ENCODE results near the gene METTL17. TPM values are rescaled to one million over a fixed set of nuclear protein-coding genes. Genes with fewer than 3 reads are reported as not detected.

METTL17 gene
- total RNA-seq, 1 donor from 2014 or later, result 81.5 TPM

DNA sequence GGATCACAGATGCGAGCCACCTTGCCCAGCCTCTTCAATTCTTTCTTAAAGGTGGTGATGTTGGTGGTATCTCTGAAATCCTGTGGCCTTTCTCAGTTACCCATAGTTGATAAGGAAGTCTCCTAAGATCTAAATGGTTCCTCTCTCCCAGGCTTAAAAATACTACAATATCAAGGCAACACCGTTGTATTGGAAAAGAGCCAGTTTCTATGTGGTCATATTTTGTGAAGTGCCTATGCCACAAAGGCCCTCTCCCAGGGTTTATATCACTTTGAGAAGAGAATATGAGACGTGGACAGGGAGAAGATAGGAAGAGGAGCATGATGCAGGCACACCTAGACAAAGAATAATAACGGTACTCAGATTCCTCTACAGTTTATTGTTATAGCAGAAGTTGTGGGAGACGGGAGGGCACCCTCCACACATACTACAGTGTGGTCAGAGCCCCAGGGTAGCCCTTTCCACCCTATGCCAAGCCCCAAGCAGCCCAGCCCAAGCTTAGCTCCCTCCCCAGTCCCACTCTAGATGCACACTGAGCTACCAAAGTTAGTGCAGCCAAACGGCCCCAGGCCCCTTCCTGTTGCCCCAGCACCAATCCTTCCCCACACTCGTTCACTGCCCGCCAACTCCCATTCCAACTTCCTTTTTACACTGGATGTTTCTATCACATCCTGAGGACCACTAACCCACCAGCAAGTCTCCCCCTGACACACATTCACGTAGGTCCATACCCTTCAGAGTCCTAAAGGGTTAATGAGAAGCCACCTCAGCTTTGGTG is 26.8 kb downstream of the METTL17 start:
- Mint-ChIP-seq H3K36me3 (ENCODE audit: unreplicated experiment) (no peaks in the 10 kb centered on the region), H3K27me3 (ENCODE audit: unreplicated experiment) (no peaks in the 10 kb centered on the region), H3K27ac (ENCODE audit: unreplicated experiment) (no peak overlapping the region)

DNA sequence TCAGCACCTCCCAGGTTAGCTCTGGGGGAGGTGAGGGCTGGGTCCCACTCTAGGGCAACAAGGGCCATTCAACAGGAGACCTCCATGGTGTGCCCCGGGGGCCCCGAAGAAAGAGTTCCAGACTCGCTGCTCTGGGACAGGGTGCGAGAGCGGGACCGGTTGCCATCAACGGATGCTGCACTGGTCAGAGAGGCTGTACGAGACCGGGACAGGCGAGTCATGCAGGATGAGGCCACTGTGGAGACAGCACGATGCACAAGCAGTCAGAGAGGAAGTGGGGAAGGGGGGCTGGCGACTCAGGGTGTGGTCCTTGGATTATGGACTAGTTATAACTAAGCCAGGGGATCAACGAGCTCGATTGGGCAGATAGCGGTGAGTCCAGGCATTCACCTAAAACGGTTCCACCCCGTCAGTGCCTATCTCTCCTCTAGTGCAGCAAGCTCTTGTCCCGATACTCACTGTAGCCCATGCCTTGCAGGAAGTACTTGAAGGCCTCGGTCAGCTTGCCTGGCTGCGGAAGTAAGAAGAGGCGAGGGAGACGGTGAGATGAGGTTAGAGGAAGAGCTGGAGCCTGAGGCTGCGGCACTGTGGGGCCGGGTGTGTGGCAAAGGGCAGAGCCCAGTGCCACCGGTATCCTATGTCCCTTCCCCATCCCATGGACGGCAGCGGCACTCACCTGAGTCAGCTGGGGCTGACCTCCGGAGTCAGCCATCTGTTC is 27.9 kb downstream of the METTL17 start:
- Mint-ChIP-seq H3K9me3 (ENCODE audit: unreplicated experiment) (peaks cover 4% of the 10 kb centered on the region), H3K27ac (ENCODE audit: unreplicated experiment) (no peak overlapping the region)
- TF ChIP-seq, protein P1, sequence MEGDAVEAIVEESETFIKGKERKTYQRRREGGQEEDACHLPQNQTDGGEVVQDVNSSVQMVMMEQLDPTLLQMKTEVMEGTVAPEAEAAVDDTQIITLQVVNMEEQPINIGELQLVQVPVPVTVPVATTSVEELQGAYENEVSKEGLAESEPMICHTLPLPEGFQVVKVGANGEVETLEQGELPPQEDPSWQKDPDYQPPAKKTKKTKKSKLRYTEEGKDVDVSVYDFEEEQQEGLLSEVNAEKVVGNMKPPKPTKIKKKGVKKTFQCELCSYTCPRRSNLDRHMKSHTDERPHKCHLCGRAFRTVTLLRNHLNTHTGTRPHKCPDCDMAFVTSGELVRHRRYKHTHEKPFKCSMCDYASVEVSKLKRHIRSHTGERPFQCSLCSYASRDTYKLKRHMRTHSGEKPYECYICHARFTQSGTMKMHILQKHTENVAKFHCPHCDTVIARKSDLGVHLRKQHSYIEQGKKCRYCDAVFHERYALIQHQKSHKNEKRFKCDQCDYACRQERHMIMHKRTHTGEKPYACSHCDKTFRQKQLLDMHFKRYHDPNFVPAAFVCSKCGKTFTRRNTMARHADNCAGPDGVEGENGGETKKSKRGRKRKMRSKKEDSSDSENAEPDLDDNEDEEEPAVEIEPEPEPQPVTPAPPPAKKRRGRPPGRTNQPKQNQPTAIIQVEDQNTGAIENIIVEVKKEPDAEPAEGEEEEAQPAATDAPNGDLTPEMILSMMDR (IDR thresholded peaks at IDR 0.05; ENCODE audit: partially characterized antibody, unreplicated experiment), result no peak

More for the DNA sequence above, 26.8 kb downstream of the METTL17 start:
- H3K4me1 Mint-ChIP-seq (ENCODE audit: low read depth, unreplicated experiment), result peaks cover 3% of the 10 kb centered on the region
- TF ChIP-seq, protein P1 (IDR thresholded peaks at IDR 0.05; ENCODE audit: partially characterized antibody, unreplicated experiment), result no peak
- H3K9me3 Mint-ChIP-seq (ENCODE audit: unreplicated experiment), result peaks cover 2% of the 10 kb centered on the region
- no peak for DNase-seq
- no peak overlapping the region for H3K4me3 Mint-ChIP-seq (ENCODE audit: unreplicated experiment)

DNA sequence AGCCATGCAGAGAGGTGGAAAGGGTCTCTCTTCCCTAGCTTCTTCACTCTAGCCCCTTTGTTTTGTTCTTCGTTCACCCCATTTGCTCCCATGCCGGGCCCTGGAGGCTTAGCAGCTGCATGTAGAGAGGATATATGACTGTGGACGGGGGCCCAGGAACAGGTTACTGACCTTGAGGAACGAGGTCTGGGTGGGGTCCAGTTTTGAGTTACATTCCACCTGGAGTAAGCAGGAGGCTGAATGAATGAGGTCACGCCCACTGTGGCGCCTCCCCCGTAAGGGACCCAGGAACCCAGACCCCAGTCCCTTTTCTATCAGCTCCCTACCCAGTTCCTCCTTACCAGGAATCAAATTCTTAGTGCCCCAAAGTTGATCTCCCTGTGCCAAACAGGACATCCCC is 28.5 kb downstream of the METTL17 start:
- Mint-ChIP-seq H3K27me3 (ENCODE audit: unreplicated experiment) (peaks cover 2% of the 10 kb centered on the region), H3K9me3 (ENCODE audit: unreplicated experiment) (peaks cover 7% of the 10 kb centered on the region), H3K4me3 (ENCODE audit: unreplicated experiment) (no peak overlapping the region), H3K27ac (ENCODE audit: unreplicated experiment) (no peak overlapping the region), H3K4me1 (ENCODE audit: low read depth, unreplicated experiment) (peaks cover 4% of the 10 kb centered on the region), H3K36me3 (ENCODE audit: unreplicated experiment) (peaks cover 4% of the 10 kb centered on the region)
- TF ChIP-seq, protein P1 (IDR thresholded peaks at IDR 0.05; ENCODE audit: partially characterized antibody, unreplicated experiment), result no peak
- DNase-seq, result no peak

More for the DNA sequence above, 27.9 kb downstream of the METTL17 start:
- Mint-ChIP-seq H3K4me3 (ENCODE audit: unreplicated experiment) (no peak overlapping the region), H3K36me3 (ENCODE audit: unreplicated experiment) (peaks cover under 1% of the 10 kb centered on the region), H3K4me1 (ENCODE audit: low read depth, unreplicated experiment) (peaks cover 3% of the 10 kb centered on the region), H3K27me3 (ENCODE audit: unreplicated experiment) (peaks cover 2% of the 10 kb centered on the region)
- DNase-seq, result no peak

DNA sequence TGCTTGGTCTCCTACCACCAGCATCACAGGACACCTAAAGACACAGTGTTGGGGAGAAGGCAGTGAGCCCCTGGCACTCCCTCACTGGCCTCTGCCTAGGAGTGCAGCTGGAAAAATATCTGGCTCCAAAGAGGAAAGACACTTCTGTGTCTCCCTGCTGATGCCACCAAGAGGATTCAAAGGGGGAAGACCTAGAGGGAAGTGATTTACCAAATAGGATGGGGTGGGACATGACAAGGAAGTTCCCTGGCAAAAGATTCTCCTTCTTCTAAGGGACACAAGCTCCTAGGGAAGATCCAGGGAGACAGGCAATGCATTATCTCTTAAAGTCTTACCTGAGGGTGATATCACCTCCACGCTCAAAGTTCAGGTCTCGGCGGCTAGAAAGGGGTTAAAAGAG is 29.0 kb downstream of the METTL17 start:
- no peak for DNase-seq
- Mint-ChIP-seq H3K4me1 (ENCODE audit: low read depth, unreplicated experiment) (peaks cover 4% of the 10 kb centered on the region), H3K27ac (ENCODE audit: unreplicated experiment) (no peak overlapping the region), H3K27me3 (ENCODE audit: unreplicated experiment) (peaks cover 2% of the 10 kb centered on the region), H3K4me3 (ENCODE audit: unreplicated experiment) (no peak overlapping the region), H3K9me3 (ENCODE audit: unreplicated experiment) (peaks cover 8% of the 10 kb centered on the region), H3K36me3 (ENCODE audit: unreplicated experiment) (peaks cover 4% of the 10 kb centered on the region)
- TF ChIP-seq, protein P1 (IDR thresholded peaks at IDR 0.05; ENCODE audit: partially characterized antibody, unreplicated experiment), result no peak

DNA sequence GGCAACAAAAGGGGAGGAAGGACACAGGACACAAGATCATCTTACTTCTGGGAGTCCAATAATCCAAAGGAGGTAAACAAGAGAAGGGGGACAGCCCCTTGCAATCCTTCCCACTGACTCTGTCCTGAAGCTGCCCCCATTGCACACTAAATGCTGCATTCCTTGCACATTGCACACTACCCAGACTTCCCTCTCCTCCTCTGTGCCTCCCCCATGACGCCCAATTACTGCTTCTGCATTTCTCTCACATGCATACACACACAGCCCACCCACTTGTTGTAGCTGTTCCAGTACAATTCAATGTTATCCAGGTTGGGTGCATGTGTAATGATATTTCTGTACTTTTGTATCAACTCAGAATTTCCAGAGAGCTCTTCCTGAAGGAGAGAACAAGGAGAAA is 29.6 kb downstream of the METTL17 start:
- TF ChIP-seq, protein P1 (IDR thresholded peaks at IDR 0.05; ENCODE audit: partially characterized antibody, unreplicated experiment), result no peak
- H3K27me3 Mint-ChIP-seq (ENCODE audit: unreplicated experiment), result peaks cover 2% of the 10 kb centered on the region

More for the DNA sequence above, 29.6 kb downstream of the METTL17 start:
- Mint-ChIP-seq H3K4me1 (ENCODE audit: low read depth, unreplicated experiment) (peaks cover 4% of the 10 kb centered on the region), H3K4me3 (ENCODE audit: unreplicated experiment) (no peak overlapping the region), H3K27ac (ENCODE audit: unreplicated experiment) (no peak overlapping the region), H3K36me3 (ENCODE audit: unreplicated experiment) (peaks cover 4% of the 10 kb centered on the region), H3K9me3 (ENCODE audit: unreplicated experiment) (peaks cover 8% of the 10 kb centered on the region)
- no peak for DNase-seq
